Endothelial cell of umbilical vein (primary cell): Measurements from ENCODE around the gene RAB31. TPM values are rescaled to one million over a fixed set of nuclear protein-coding genes. Genes with fewer than 3 reads are reported as not detected.

Experiments
- BruUV-seq: library from RNA; stranded (reverse); fragments of 400-500 nt; replicated peaks from 2 replicates; lab custom pipeline; 2021; lab: Mats Ljungman, UMichigan
- CTCF ChIA-PET: fragments of 300-600, 350-600 bp; sonication (Branson Sonifier 250); formaldehyde crosslinking; loops from one replicate; lab custom pipeline; 2021; ENCODE audit warnings: antibody characterized with exemption, inconsistent platforms; lab: Charles Lee
- POLR2A ChIA-PET: fragments of 300-600, 350-600 bp; sonication (Branson Sonifier 250); formaldehyde crosslinking; loops from one replicate; lab custom pipeline; 2021; ENCODE audit warnings: antibody characterized with exemption, inconsistent platforms; lab: Charles Lee
- DNase-seq: peaks from one replicate; pipeline ENCODE4 v3.0.0-alpha.2; 2011; ENCODE audit warnings: low read depth, low spot score
- FAIRE-seq: peaks from 2 replicates; lab custom pipeline; 2011; peaks lifted over from hg19 to GRCh38; lab: Jason Lieb, UNC
- H2AFZ ChIP-seq: 2 replicates; pipeline ENCODE4 v1.6.0; 2012; ENCODE audit warnings: low read depth, low read length, control low read depth, inconsistent platforms
- H3K27ac ChIP-seq: 2 replicates; pipeline ENCODE4 v1.5.1; 2011; ENCODE audit warnings: low read depth, mild to moderate bottlenecking, control low read depth, low read length, moderate library complexity; ENCODE audit not compliant: insufficient read depth
- H3K27me3 ChIP-seq, 2 experiments: 2 replicates each; pipeline versions ENCODE4 v1.6.0 to v1.6.1; 2011; ENCODE audit warnings: low read length in 2 of 2, mixed read lengths in 1 of 2; ENCODE audit not compliant: control insufficient read depth in 2 of 2, insufficient read depth in 2 of 2
- H3K36me3 ChIP-seq, 2 experiments: 2 replicates in 1 of 2; 3 replicates in 1 of 2; pipeline ENCODE4 v1.5.1; 2011; ENCODE audit warnings: low read length in 2 of 2, mild to moderate bottlenecking in 1 of 2, moderate library complexity in 1 of 2; ENCODE audit not compliant: control insufficient read depth in 2 of 2, insufficient read depth in 2 of 2; ENCODE audit errors: extremely low read depth in 1 of 2
- H3K4me1 ChIP-seq: 3 replicates; pipeline ENCODE4 v1.5.1; 2011; ENCODE audit warnings: mild to moderate bottlenecking, low read length; ENCODE audit not compliant: control insufficient read depth, insufficient read depth; ENCODE audit errors: extremely low read depth
- H3K4me2 ChIP-seq: 2 replicates; pipeline ENCODE4 v1.6.1; 2011; ENCODE audit warnings: low read length, control low read depth, mixed read lengths; ENCODE audit not compliant: insufficient read depth
- H3K4me3 ChIP-seq, 3 experiments: fragments of 200-600 bp in 1 of 3; sonication (generic), shearing (Covaris generic) in 1 of 3; replicated peaks in 1 of 3; 2 replicates each; pipeline ENCODE4 v1.5.1; 2011 to 2016; ENCODE audit warnings: control low read depth in 3 of 3, low read length in 3 of 3, mild to moderate bottlenecking in 2 of 3, inconsistent platforms in 1 of 3, low read depth in 1 of 3, moderate library complexity in 1 of 3; ENCODE audit not compliant: insufficient read depth in 1 of 3
- H3K79me2 ChIP-seq: 2 replicates; pipeline ENCODE4 v1.6.0; 2012; ENCODE audit warnings: low read length, inconsistent platforms; ENCODE audit not compliant: control insufficient read depth, insufficient read depth
- H3K9ac ChIP-seq: replicated peaks from 2 replicates; pipeline ENCODE3; 2011; ENCODE audit warnings: low read length, control low read depth; ENCODE audit not compliant: insufficient read depth; ENCODE audit errors: extremely low read depth
- H3K9me1 ChIP-seq: replicated peaks from 3 replicates; pipeline ENCODE4 v1.6.0; 2011; ENCODE audit warnings: mild to moderate bottlenecking, low read length; ENCODE audit not compliant: control insufficient read depth, insufficient read depth; ENCODE audit errors: extremely low read depth
- H3K9me3 ChIP-seq: replicated peaks from 2 replicates; pipeline ENCODE4 v1.5.1; 2012; ENCODE audit warnings: low read length, inconsistent platforms; ENCODE audit not compliant: control insufficient read depth, insufficient read depth
- H4K20me1 ChIP-seq: replicated peaks from 2 replicates; pipeline ENCODE3; 2011; ENCODE audit warnings: mild to moderate bottlenecking, low read length; ENCODE audit not compliant: control insufficient read depth, insufficient read depth; ENCODE audit errors: extremely low read depth
- EZH2 ChIP-seq: IDR thresholded peaks from 2 replicates; pipeline ENCODE4 v1.6.1; 2012; ENCODE audit warnings: borderline replicate concordance, low read depth, mild to moderate bottlenecking, moderate library complexity, low read length, inconsistent platforms; ENCODE audit not compliant: severe bottlenecking
- FOS ChIP-seq: IDR thresholded peaks from 2 replicates; pipeline ENCODE4 v1.6.1; 2011; ENCODE audit warnings: mild to moderate bottlenecking, low read length, moderate library complexity, borderline replicate concordance; ENCODE audit not compliant: insufficient read depth
- GATA2 ChIP-seq: IDR thresholded peaks from 2 replicates; pipeline ENCODE4 v1.7.0; 2011; ENCODE audit warnings: low read depth, mild to moderate bottlenecking, moderate library complexity, mixed read lengths, low read length; ENCODE audit not compliant: insufficient read length, insufficient read depth
- JUN ChIP-seq: IDR thresholded peaks from 2 replicates; pipeline ENCODE4 v1.6.1; 2011; ENCODE audit warnings: borderline replicate concordance, low read depth; ENCODE audit not compliant: insufficient read length, insufficient read depth
- MYC ChIP-seq: IDR thresholded peaks from one replicate; pipeline ENCODE4 v1.6.1; 2011; ENCODE audit warnings: mild to moderate bottlenecking, low read depth, low read length
- POLR2A ChIP-seq: IDR thresholded peaks from 2 replicates; pipeline ENCODE4 v1.6.1; 2012; ENCODE audit warnings: low read depth, mild to moderate bottlenecking, control low read depth, low read length
- POLR2AphosphoS5 ChIP-seq: IDR thresholded peaks from 2 replicates; pipeline ENCODE4 v1.6.1; 2012; ENCODE audit warnings: low read depth, mild to moderate bottlenecking, control low read depth, low read length, moderate library complexity; ENCODE audit not compliant: insufficient read depth
- dilution Hi-C: fragments of 300-500 bp; cut with MboI; formaldehyde crosslinking; loops from one replicate; pipeline ENCODE4 v1.15.0; 2019; ENCODE audit warnings: low sequenced_read_pairs; ENCODE audit not compliant: extremely low pct_ligation_motif_present
- intact Hi-C: fragments of 100-400 bp; cut with micrococcal nuclease; formaldehyde crosslinking; loops from one replicate; pipeline ENCODE4 v1.10.0; 2022
- polyA plus RNA-seq, 4 experiments: library from polyadenylated mRNA; depleted of rRNA in 3 of 4; stranded (reverse) in 3 of 4; unstranded in 1 of 4; fragments of >200 nt; gene quantifications; 2 replicates each; pipeline versions ENCODE4 v1.2.1 to v1.2.3, GENCODE V29; 2011 to 2012; ENCODE audit warnings: missing spikeins in 1 of 4
- total RNA-seq: library from RNA; stranded (reverse); gene quantifications from 2 replicates; pipeline ENCODE4 v1.2.3, GENCODE V29; 2021
- TF ChIP-seq, protein P1 (sequence below): IDR thresholded peaks from 2 replicates; pipeline ENCODE4 v1.6.1; 2011; ENCODE audit not compliant: insufficient read depth, insufficient read length
- TF ChIP-seq, protein P2 (sequence below), 2 donors: IDR thresholded peaks; 1 replicate in 1 of 2; 2 replicates in 1 of 2; pipeline ENCODE4 v1.5.1; 2011; ENCODE audit warnings: low read length in 2 of 2, mild to moderate bottlenecking in 2 of 2, moderate library complexity in 2 of 2, control low read depth in 1 of 2, inconsistent platforms in 1 of 2, low read depth in 1 of 2; ENCODE audit not compliant: insufficient read depth in 1 of 2; ENCODE audit errors: extremely low read depth in 1 of 2

RAB31 gene
- total and polyA plus RNA-seq, 2 donors (not counting 3 experiments of a cell fraction or from before 2014, with no cell fraction given): 30.5 TPM

DNA sequence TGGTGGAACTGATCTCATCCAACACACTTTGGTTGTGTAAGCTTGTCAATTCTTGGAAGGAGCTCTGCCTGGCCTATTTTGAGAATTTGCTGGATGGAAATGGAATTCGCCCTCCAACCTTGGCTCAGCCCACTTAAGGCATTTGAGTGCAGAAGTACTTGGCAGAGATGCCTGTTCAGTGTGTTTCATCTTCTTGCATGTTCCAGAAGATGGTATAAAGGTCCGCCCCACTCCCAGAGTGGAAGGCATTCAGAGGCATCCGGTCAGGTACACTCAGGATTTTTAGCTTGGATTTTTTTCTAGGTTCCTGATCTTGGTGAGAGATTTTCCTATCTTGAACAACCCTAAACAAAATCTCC lies 116.4 kb downstream of the RAB31 start:
- intact Hi-C loops (loop anchor here (2.0 kb wide), 1 partner anchor 52 kb away; no protein-coding TSS in a partner anchor), dilution Hi-C loops (no loop called here)
- Histone ChIP-seq H3K36me3 (no peaks in the 10 kb centered on the region), H3K9ac (no peak overlapping the region), H3K4me1 (peaks cover 34% of the 10 kb centered on the region), H3K4me3 (no peak overlapping the region), H3K27me3 (no peaks in the 10 kb centered on the region), H4K20me1 (no peaks in the 10 kb centered on the region), H2AFZ (no peak overlapping the region), H3K9me1 (no peaks in the 10 kb centered on the region), H3K27ac (no peak overlapping the region), H3K79me2 (peaks cover 2% of the 10 kb centered on the region), H3K4me2 (no peak overlapping the region), H3K9me3 (no peaks in the 10 kb centered on the region)
- ChIA-PET POLR2A (no interaction called here), CTCF (no interaction called here)
- TF ChIP-seq POLR2AphosphoS5 (no peak), POLR2A (no peak), MYC (no peak), JUN (no peak), FOS (no peak), EZH2 (no peak), GATA2 (no peak)
- TF ChIP-seq, protein P1, sequence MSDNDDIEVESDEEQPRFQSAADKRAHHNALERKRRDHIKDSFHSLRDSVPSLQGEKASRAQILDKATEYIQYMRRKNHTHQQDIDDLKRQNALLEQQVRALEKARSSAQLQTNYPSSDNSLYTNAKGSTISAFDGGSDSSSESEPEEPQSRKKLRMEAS: no peak
- TF ChIP-seq, protein P2, sequence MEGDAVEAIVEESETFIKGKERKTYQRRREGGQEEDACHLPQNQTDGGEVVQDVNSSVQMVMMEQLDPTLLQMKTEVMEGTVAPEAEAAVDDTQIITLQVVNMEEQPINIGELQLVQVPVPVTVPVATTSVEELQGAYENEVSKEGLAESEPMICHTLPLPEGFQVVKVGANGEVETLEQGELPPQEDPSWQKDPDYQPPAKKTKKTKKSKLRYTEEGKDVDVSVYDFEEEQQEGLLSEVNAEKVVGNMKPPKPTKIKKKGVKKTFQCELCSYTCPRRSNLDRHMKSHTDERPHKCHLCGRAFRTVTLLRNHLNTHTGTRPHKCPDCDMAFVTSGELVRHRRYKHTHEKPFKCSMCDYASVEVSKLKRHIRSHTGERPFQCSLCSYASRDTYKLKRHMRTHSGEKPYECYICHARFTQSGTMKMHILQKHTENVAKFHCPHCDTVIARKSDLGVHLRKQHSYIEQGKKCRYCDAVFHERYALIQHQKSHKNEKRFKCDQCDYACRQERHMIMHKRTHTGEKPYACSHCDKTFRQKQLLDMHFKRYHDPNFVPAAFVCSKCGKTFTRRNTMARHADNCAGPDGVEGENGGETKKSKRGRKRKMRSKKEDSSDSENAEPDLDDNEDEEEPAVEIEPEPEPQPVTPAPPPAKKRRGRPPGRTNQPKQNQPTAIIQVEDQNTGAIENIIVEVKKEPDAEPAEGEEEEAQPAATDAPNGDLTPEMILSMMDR (IDR thresholded peaks at IDR 0.05; ENCODE audit: extremely low read depth in 1 of 2, insufficient read depth in 1 of 2, low read depth in 1 of 2, low read length in 2 of 2): no peak
- FAIRE-seq (no peak), DNase-seq (no peak)
- BruUV-seq: no TSS peak
